ENCODE results near the gene TPPP3. TPM values are rescaled to one million over a fixed set of nuclear protein-coding genes. Genes with fewer than 3 reads are reported as not detected.

Gene TPPP3
- total RNA-seq, 2 experiments from 2014 or later: not detected

GRCh38 chr16:67399218-67399733, 6.0 kb upstream of the TPPP3 start:
- Histone ChIP-seq H3K4me3 (ENCODE audit: low read length) (no peak overlapping the region), H3K27me3 (ENCODE audit: control insufficient read depth in 1 of 2, insufficient read depth in 2 of 2, low read length in 2 of 2) (peaks cover 22 to 24% of the 10 kb centered on the region in 2 experiments), H3K9me3 (ENCODE audit: control insufficient read depth in 1 of 2, insufficient read depth in 1 of 2, low read length in 2 of 2) (peaks cover 0 to 7% of the 10 kb centered on the region in 2 experiments), H3K36me3 (ENCODE audit: insufficient read depth, low read length) (no peaks in the 10 kb centered on the region), H3K4me1 (ENCODE audit: insufficient read depth, low read length) (peaks cover 15% of the 10 kb centered on the region), H3K27ac (ENCODE audit: low read depth in 1 of 2, low read length in 2 of 2) (no peak overlapping the region)
- Mint-ChIP-seq H3K36me3 (ENCODE audit: low read depth) (no peaks in the 10 kb centered on the region), H3K9me3 (no peaks in the 10 kb centered on the region), H3K4me1 (ENCODE audit: low read depth) (peaks cover 1% of the 10 kb centered on the region), H3K4me3 (no peak overlapping the region), H3K27ac (no peak overlapping the region), H3K27me3 (peaks cover 27% of the 10 kb centered on the region)
- peak; percentile 57 for TF ChIP-seq CTCF (IDR thresholded peaks at IDR 0.05)
- DNase-seq (peak in 10 of 14 experiments; percentile 22 to 68 (median 30)), ATAC-seq (ENCODE audit: poor library complexity) (peak; percentile 70)
- POLR2A ChIA-PET: no interaction called here
- CTCF ChIA-PET: interaction anchor here (0.7 to 0.8 kb wide), 4 partner anchors 13 to 52 kb away, joined by 3 read pairs; partner anchors contain the start of gene ZDHHC1
- intact Hi-C loops (cut with DNase I, micrococcal nuclease): loop anchor here (5.0 to 10.0 kb wide), 3 partner anchors 122 to 422 kb away; partner anchors contain the start of gene PLEKHG4 (in 1 of the 2)

- POLR2A ChIA-PET: no interaction called here
- Histone ChIP-seq H3K27me3 (ENCODE audit: control insufficient read depth in 1 of 2, insufficient read depth in 2 of 2, low read length in 2 of 2) (peaks cover 28 to 30% of the 10 kb centered on the region in 2 experiments), H3K36me3 (ENCODE audit: insufficient read depth, low read length) (no peaks in the 10 kb centered on the region), H3K4me1 (ENCODE audit: insufficient read depth, low read length) (peaks cover 21% of the 10 kb centered on the region), H3K4me3 (ENCODE audit: low read length) (no peak overlapping the region), H3K9me3 (ENCODE audit: control insufficient read depth in 1 of 2, insufficient read depth in 1 of 2, low read length in 2 of 2) (peaks cover 0 to 13% of the 10 kb centered on the region in 2 experiments), H3K27ac (ENCODE audit: low read depth in 1 of 2, low read length in 2 of 2) (no peak overlapping the region)
- no peak for TF ChIP-seq CTCF (IDR thresholded peaks at IDR 0.05)
- Mint-ChIP-seq H3K36me3 (ENCODE audit: low read depth) (no peaks in the 10 kb centered on the region), H3K27ac (no peak overlapping the region), H3K4me1 (ENCODE audit: low read depth) (peaks cover 7% of the 10 kb centered on the region), H3K9me3 (no peaks in the 10 kb centered on the region), H3K4me3 (no peak overlapping the region), H3K27me3 (peaks cover 33% of the 10 kb centered on the region)
- intact Hi-C loops (cut with DNase I, micrococcal nuclease): loop anchor here (5.0 to 10.0 kb wide), 3 partner anchors 121 to 421 kb away; partner anchors contain the start of gene PLEKHG4 (in 1 of the 2)
- ATAC-seq (ENCODE audit: poor library complexity) (no peak), DNase-seq (no peak)
- CTCF ChIA-PET: no interaction called here
Measured at GRCh38 chr16:67398546-67399217, 5.4 kb upstream of the TPPP3 start.

DNA sequence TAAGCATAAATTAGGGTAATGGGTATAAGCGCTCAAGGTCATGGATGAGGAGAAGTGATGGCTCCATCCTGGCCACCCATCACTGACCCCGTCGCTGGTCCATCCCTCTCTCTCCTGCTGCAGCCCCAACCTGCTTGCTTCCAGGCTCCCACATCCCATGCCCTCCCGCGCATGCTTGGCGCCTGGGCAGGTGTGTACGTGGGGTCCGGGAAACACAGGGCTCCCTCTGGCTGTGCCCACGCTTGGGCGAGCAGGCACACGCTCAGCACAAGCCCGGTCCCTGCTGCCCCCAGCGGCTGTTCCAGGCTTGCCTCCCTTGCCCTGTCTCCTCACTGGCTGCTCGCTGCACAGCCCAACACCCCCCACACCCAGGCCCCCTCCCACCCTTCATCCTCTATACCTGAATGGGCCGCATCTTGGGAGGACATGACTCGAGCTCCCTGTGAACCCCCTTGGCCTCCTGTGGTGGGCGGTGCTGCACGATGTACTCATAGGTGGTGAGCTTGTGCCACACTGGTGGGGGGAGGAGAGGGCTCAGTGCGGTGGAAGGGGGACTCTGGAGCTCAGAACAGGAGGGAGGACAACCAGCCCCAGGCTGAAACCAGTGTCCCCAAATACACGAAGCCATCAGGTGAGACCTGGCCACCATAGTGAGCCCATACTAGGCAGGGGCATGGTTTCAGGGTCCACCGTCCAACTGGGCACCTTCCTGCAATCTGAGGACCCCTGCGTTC, 4.7 kb upstream of the TPPP3 start:
- no peaks in the 10 kb centered on the region for H3K36me3 ChIP-seq (ENCODE audit: insufficient read depth, low read length)
- Mint-ChIP-seq H3K27me3 (peaks cover 32% of the 10 kb centered on the region), H3K4me1 (ENCODE audit: low read depth) (peaks cover 8% of the 10 kb centered on the region), H3K4me3 (no peak overlapping the region), H3K36me3 (ENCODE audit: low read depth) (no peaks in the 10 kb centered on the region), H3K27ac (no peak overlapping the region), H3K9me3 (no peaks in the 10 kb centered on the region)
- no peak overlapping the region for H3K27ac ChIP-seq (ENCODE audit: low read depth in 1 of 2, low read length in 2 of 2)
- H3K4me1 ChIP-seq (ENCODE audit: insufficient read depth, low read length): peaks cover 28% of the 10 kb centered on the region
- TF ChIP-seq CTCF (IDR thresholded peaks at IDR 0.05): no peak
- no peak overlapping the region for H3K4me3 ChIP-seq (ENCODE audit: low read length)
- intact Hi-C loops (cut with DNase I, micrococcal nuclease): loop anchor here (5.0 to 10.0 kb wide), 3 partner anchors 121 to 421 kb away; partner anchors contain the start of gene PLEKHG4 (in 1 of the 2)
- ChIA-PET POLR2A (no interaction called here), CTCF (no interaction called here)
- peaks cover 0 to 15% of the 10 kb centered on the region in 2 experiments for H3K9me3 ChIP-seq (ENCODE audit: control insufficient read depth in 1 of 2, insufficient read depth in 1 of 2, low read length in 2 of 2)
- peaks cover 33 to 37% of the 10 kb centered on the region in 2 experiments for H3K27me3 ChIP-seq (ENCODE audit: control insufficient read depth in 1 of 2, insufficient read depth in 2 of 2, low read length in 2 of 2)
- DNase-seq (no peak), ATAC-seq (ENCODE audit: poor library complexity) (no peak)
